ENCODE measurements around the gene ADAMTS17.

ADAMTS17 gene

GRCh38 chr15:100050877-100051786 is 290.6 kb downstream of the ADAMTS17 start:
- no peak for DNase-seq (ENCODE audit: low read depth in 2 of 2)

GRCh38 chr15:100049936-100050876 is 291.6 kb downstream of the ADAMTS17 start:
- DNase-seq (ENCODE audit: low read depth in 2 of 2): no peak

GRCh38 chr15:100049483-100049882 is 292.3 kb downstream of the ADAMTS17 start:
- no peak for DNase-seq (ENCODE audit: low read depth in 2 of 2)

GRCh38 chr15:100048736-100049135 is 293.0 kb downstream of the ADAMTS17 start:
- DNase-seq (ENCODE audit: low read depth in 2 of 2): no peak

DNA sequence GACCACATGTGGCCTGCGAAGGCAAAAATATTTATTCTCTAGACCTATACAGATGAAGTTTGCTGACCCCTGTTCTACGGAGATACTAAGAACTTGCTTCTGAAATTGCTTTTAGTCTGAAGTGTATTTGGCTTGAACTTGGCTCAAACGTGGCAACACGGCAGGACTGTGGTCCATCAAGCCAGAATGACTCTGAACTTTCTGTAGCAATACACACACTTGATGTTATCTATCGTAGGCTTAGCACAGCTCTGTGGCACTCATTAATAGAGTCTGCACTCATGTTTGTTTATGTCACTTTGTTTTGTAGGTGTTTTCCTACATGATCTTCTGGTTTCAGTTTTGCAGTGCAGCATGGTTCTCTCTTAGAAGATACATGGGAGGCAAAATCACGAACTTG is 298.1 kb downstream of the ADAMTS17 start:
- DNase-seq (ENCODE audit: low read depth in 2 of 2): no peak

DNA sequence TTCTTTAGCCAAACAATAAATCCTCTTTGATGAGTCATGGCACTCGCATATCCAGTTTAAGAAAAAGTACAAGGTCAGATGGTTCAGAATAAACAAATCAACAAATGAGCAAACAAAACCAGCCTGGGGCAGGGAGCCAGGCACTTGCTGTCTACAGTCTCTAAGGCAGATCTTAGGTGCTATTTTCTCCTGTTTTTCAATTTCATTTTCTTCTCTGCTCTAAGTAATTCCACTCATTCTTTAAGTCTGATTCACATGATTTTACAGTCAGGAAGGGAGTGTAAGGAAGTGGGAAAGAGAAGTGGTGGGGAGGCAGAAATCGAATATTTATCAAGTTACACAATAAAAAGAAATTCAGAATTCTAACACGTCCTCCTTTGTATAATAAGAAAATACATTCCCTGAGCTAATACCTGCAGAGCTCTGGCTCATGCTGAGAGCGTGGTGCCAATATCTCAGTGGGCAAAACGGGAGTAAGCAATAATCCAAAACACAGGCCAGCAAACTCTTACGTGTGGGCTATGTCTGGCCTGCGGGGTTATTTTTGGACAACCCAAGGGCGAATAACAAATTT is 298.6 kb downstream of the ADAMTS17 start:
- no peak for DNase-seq (ENCODE audit: low read depth in 2 of 2)

- DNase-seq (ENCODE audit: low read depth in 2 of 2): no peak
Measured at GRCh38 chr15:100042558-100042957, 299.2 kb downstream of the ADAMTS17 start.

- no peak for DNase-seq (ENCODE audit: low read depth in 2 of 2)
Measured at GRCh38 chr15:100041127-100041828, 300.5 kb downstream of the ADAMTS17 start.

DNA sequence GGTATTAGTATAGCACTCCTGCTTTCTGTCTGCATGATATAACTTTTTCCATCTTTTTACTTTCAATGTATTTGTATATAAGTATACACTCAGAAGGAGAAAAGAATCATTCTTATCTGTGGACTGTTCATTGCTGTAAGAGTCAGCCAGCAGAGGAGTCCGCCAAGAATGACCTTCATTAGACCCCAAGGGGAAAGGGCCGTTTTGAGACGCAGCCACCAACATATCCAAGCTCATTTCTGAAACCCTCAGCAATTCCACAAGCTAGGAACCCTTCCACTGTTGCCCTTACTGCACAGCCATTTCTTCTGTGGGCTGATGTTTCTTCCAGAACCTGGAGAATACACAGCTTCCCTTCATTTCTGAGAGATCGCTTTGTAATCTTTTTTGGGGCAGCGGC is 301.8 kb downstream of the ADAMTS17 start:
- no peak for DNase-seq (ENCODE audit: low read depth in 2 of 2)

GRCh38 chr15:100038736-100039135 is 303.0 kb downstream of the ADAMTS17 start:
- no peak for DNase-seq (ENCODE audit: low read depth in 2 of 2)

DNA sequence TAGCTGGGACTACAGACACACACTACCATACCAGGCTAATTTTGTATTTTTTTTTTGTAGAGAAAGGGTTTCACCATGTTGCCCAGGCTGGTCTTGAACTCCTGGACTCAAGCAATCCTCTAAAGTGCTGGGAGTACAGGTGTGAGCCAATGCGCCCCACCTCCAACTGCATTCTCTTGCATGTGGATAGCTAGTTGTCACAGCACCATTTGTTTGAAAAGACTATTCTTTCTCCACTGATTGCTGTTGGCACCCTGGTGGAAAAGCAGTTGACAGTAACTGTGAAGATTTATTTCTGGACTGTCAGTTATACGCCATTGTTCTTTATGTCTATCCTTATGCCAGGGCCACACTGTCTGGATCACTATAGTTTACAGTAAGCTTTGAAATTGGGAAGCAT is 303.9 kb downstream of the ADAMTS17 start:
- no peak for DNase-seq (ENCODE audit: low read depth in 2 of 2)

DNA sequence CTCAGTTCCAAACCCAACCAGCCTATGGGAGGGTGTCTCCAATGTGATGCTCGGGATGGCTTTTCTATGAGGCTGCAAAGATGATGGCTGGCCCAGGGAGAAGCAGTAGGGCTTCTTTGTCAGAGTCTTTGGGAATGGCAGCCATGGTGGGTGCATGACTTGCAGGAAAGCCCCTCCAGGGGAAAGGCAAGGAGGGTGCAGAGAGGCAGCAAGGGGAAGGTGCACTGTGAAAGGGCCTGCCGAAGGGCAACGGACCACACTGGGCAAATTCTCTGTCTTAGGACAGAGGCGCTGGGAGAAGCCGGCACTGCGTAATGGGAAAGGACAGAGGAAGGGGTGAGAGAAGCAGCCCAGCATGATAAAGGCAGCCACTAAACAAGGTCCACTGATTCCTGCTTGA is 305.8 kb downstream of the ADAMTS17 start:
- no peak for DNase-seq (ENCODE audit: low read depth in 2 of 2)

DNA sequence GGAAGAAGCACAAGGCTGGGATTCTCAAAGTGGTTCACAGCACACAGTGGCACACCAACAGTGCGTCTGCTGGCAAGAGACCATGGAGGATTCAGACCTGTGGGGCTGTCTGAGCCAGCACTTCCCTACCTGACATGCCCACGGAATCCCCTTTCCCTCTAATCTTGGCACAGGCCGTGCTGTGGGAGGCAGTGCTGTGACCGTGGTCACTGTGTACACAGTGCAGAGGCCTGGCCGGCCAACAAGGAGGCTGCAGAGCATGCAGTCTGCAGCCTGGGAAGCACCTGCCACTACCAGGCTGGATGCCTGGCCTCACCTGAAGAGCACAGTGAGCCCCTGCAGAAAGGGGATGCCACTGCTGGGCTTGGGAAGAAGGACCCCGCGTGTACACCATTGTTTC is 307.6 kb downstream of the ADAMTS17 start:
- no peak for DNase-seq (ENCODE audit: low read depth in 2 of 2)

GRCh38 chr15:100033140-100033857 is 308.5 kb downstream of the ADAMTS17 start:
- DNase-seq (ENCODE audit: low read depth in 2 of 2): no peak

- no peak for DNase-seq (ENCODE audit: low read depth in 2 of 2)
Measured at GRCh38 chr15:100032358-100033085, 309.3 kb downstream of the ADAMTS17 start.

DNA sequence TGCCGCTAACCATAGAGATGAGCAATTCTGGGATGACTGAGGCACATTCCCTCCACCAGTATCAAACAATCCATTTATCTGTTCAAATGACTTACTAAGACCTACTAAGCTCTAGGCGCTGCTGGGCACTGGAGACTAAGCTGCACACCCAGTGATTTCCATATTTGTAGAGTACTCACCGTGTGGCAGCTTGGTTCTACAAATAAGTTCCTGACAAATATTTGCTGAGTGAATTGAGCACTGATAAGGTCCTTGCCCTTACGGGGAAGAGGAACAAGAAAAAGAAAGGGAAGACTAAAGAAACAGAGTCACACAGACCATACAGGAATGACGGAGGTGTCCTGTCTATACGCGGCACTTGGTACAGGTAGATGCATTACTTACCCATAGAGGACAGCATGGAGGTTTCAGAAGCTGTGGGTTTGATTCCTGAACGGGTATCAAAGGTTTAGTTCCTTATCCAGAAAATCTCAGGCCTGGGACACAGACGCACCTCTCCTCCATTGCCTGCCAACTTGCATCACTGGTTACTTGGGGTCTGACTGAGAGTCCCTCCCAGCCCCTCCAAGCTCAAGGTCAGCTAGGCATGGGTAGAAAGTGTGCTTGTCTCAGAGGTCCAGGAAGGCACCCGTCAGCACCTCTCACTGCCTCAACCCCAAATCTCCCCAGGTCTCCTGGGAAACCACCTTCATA is 310.0 kb downstream of the ADAMTS17 start:
- no peak for DNase-seq (ENCODE audit: low read depth in 2 of 2)

- DNase-seq (ENCODE audit: low read depth in 2 of 2): no peak
Measured at GRCh38 chr15:100030586-100031229, 311.1 kb downstream of the ADAMTS17 start.

DNA sequence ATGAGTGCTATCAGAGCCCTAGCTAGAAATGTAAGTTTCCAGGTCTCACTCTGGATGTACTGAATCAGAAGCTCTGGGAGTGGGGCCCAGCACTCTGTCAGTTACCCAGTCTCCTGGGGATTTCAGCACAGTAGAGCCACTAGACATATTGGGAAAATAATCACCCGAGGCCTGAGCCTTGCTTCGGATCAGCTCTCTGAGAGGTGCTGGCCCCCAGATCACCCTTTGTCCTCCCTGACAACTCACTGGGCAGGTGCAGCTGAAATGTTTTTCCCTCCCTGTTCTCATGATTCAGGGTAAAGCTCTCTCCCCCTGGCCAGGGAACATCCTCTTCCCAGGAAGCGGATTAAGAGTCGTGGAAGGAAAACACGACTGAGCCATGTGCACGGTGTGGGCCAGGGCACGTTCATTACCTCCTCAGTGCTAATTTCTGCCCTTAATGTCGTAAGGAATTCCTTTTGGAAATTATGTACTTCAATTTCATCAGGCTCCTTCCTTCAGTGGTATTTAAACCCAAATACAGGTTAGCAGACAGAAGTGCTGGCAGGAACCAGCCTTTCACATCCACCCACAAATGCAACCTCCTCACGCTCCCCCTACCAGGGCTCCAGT is 311.8 kb downstream of the ADAMTS17 start:
- DNase-seq (ENCODE audit: low read depth in 2 of 2): no peak

- DNase-seq (ENCODE audit: low read depth in 2 of 2): no peak
Measured at GRCh38 chr15:100029045-100029444, 312.7 kb downstream of the ADAMTS17 start.

Data from stimulated activated CD8-positive, alpha-beta memory T cell treated with anti-CD3 and anti-CD28 coated beads, Interleukin-7, amount 100 ng/mL, for 1 hour (primary cell).